HepG2 (cell line): ENCODE results near the gene ANAPC16. TPM values are rescaled to one million over a fixed set of nuclear protein-coding genes. Genes with fewer than 3 reads are reported as not detected.

ENCODE experiments used
- AKNA ChIP-seq: sonication (generic); formaldehyde crosslinking; IDR thresholded peaks from 2 replicates; pipeline ENCODE4 v1.4.0; 2020; ENCODE audit warnings: missing genetic modification reagents, borderline replicate concordance
- ARID4A ChIP-seq: sonication (generic); formaldehyde crosslinking; IDR thresholded peaks from 2 replicates; pipeline ENCODE4 v1.5.0; 2020; ENCODE audit warnings: mild to moderate bottlenecking, missing genetic modification reagents, borderline replicate concordance
- ESRRA ChIP-seq: sonication (generic); formaldehyde crosslinking; IDR thresholded peaks from 2 replicates; pipeline ENCODE4 v1.5.1; 2020; ENCODE audit warnings: mild to moderate bottlenecking, low read depth, missing genetic modification reagents
- HDAC1 ChIP-seq: sonication (generic); formaldehyde crosslinking; IDR thresholded peaks from 2 replicates; pipeline ENCODE4 v1.5.1; 2020; ENCODE audit warnings: mild to moderate bottlenecking, missing genetic modification reagents
- ISL2 ChIP-seq: sonication (generic); formaldehyde crosslinking; IDR thresholded peaks from 2 replicates; pipeline ENCODE4 v1.5.0; 2020; ENCODE audit warnings: missing genetic modification reagents
- ISX ChIP-seq: sonication (generic); formaldehyde crosslinking; conservative IDR thresholded peaks from 2 replicates; pipeline ENCODE4 v1.5.0; 2020; ENCODE audit warnings: missing genetic modification reagents
- PHF8 ChIP-seq: sonication (generic); formaldehyde crosslinking; IDR thresholded peaks from 2 replicates; pipeline ENCODE4 v1.5.0; 2020; ENCODE audit warnings: missing genetic modification reagents
- RARG ChIP-seq: sonication (generic); formaldehyde crosslinking; IDR thresholded peaks from 2 replicates; pipeline ENCODE4 v1.4.0; 2020; ENCODE audit warnings: low read depth, mild to moderate bottlenecking, missing genetic modification reagents
- RXRB ChIP-seq: IDR thresholded peaks from 2 replicates; pipeline ENCODE4 v1.6.1; 2016; ENCODE audit warnings: borderline replicate concordance, missing genetic modification reagents, missing compliant biosample characterization
- SALL1 ChIP-seq: sonication (generic); formaldehyde crosslinking; IDR thresholded peaks from 2 replicates; pipeline ENCODE4 v1.8.0; 2022; ENCODE audit warnings: mild to moderate bottlenecking, missing genetic modification reagents
- SOX13 ChIP-seq, 3 experiments: fragments of 450-650 bp in 1 of 3; sonication (generic) in 1 of 3; formaldehyde crosslinking in 1 of 3; IDR thresholded peaks in 2 of 3; conservative IDR thresholded peaks in 1 of 3; 2 replicates each; pipeline versions ENCODE4 v1.5.0 to v1.6.1; 2016 to 2020; ENCODE audit warnings: antibody characterized with exemption in 1 of 3, mild to moderate bottlenecking in 1 of 3, missing compliant biosample characterization in 1 of 3, missing genetic modification reagents in 1 of 3, moderate library complexity in 1 of 3
- TBX2 ChIP-seq: sonication (generic); formaldehyde crosslinking; IDR thresholded peaks from 2 replicates; pipeline ENCODE4 v1.5.0; 2020; ENCODE audit warnings: missing genetic modification reagents, mild to moderate bottlenecking, borderline replicate concordance
- ZNF646 ChIP-seq: sonication (generic); formaldehyde crosslinking; IDR thresholded peaks from 2 replicates; pipeline ENCODE4 v1.9.0; 2021; ENCODE audit warnings: mild to moderate bottlenecking, missing genetic modification reagents
- polyA plus RNA-seq, 8 experiments: library from polyadenylated mRNA; depleted of rRNA in 3 of 8; stranded (reverse) in 7 of 8; unstranded in 1 of 8; fragments of >200 nt; fragmentation: Illumina TruSeq in 4 of 8; extraction: Trizol in 4 of 8; gene quantifications; 2 replicates each; pipeline versions ENCODE4 v1.2.1 to v1.2.3, GENCODE V29; 2011 to 2016; ENCODE audit warnings: low read depth in 4 of 8, missing spikeins in 1 of 8, mixed read lengths in 1 of 8; ENCODE audit not compliant: insufficient read depth in 1 of 8
- total RNA-seq, 5 experiments: library from RNA; depleted of rRNA; stranded (reverse); fragments of >200 nt; fragmentation: Illumina TruSeq; extraction: Trizol; gene quantifications; 2 replicates each; pipeline ENCODE4 v1.2.3, GENCODE V29; 2016; ENCODE audit warnings: low read depth in 1 of 5

The ANAPC16 gene
- total and polyA plus RNA-seq, 2 of the 13 experiments (the other 11 are each of a cell fraction or from before 2014, with no cell fraction given): 74.8 to 89.4 TPM

- peak; percentile 50; the same call in 1 of the 2 replicates for TF ChIP-seq ZNF646 (CRISPR knock-in tag)
- no peak for TF ChIP-seq RARG (CRISPR knock-in tag)
- no peak for TF ChIP-seq ISX (CRISPR knock-in tag)
- TF ChIP-seq ARID4A (CRISPR knock-in tag): no peak
- no peak for TF ChIP-seq AKNA
- peak; percentile 44; the same call in 1 of the 2 replicates for TF ChIP-seq HDAC1 (CRISPR knock-in tag)
- TF ChIP-seq TBX2 (CRISPR knock-in tag): peak; percentile 74
- TF ChIP-seq SOX13 (IDR thresholded peaks at IDR 0.05): peak; percentile 94
- TF ChIP-seq SOX13 (CRISPR knock-in tag; conservative IDR thresholded peaks at IDR 0.05 in 1 of 2, IDR thresholded peaks at IDR 0.05 in 1 of 2): peak in 1 of 2 experiments; percentile 98; a peak in 2 of 4 replicates
- TF ChIP-seq SALL1 (CRISPR knock-in tag): peak; percentile 58; the same call in 1 of the 2 replicates
- 0 out of 2 replicates have a peak, but pooled peaks have one; percentile 20 for TF ChIP-seq ESRRA (CRISPR knock-in tag)
- TF ChIP-seq ISL2: peak; percentile 73
- no peak for TF ChIP-seq PHF8 (CRISPR knock-in tag)
- peak; percentile 90 for TF ChIP-seq RXRB (CRISPR knock-in tag)
Measured at GRCh38 chr10:72251635-72252034, 35.8 kb downstream of the ANAPC16 start (continued).
